HEK293 (cell line): ENCODE measurements around the gene CDC14B.
A peak's percentile ranks its signal among the peaks of the same experiment; 100 is the strongest.

Experiments used
- CTCF ChIA-PET: fragments of 350-600 bp; formaldehyde crosslinking; extraction: SDS; loops from one replicate; lab custom pipeline; 2021; ENCODE audit warnings: antibody characterized with exemption; lab: Yijun Ruan, JAX
- POLR2A ChIA-PET: fragments of 300-600 bp; formaldehyde crosslinking; extraction: SDS; loops from one replicate; lab custom pipeline; 2020; ENCODE audit warnings: antibody characterized with exemption, inconsistent platforms; lab: Yijun Ruan, JAX
- H3K27ac ChIP-seq: fragments of 200-500 bp; sonication (Bioruptor generic); 2 replicates; pipeline ENCODE4 v1.5.1; 2014; ENCODE audit warnings: low read depth, low read length, control low read depth, inconsistent platforms; ENCODE audit errors: extremely low read depth
- H3K36me3 ChIP-seq, 2 experiments: fragments of 200-500 bp in 1 of 2; sonication (Bioruptor generic) in 1 of 2; 1 replicate in 1 of 2; 2 replicates in 1 of 2; pipeline ENCODE4 v1.5.1; 2014 to 2017; ENCODE audit warnings: inconsistent platforms in 2 of 2, low read length in 2 of 2; ENCODE audit not compliant: control insufficient read depth in 2 of 2, insufficient read depth in 1 of 2
- H3K4me1 ChIP-seq: fragments of 200-500 bp; sonication (Bioruptor generic); 2 replicates; pipeline ENCODE4 v1.5.1; 2014; ENCODE audit warnings: mild to moderate bottlenecking, low read length, inconsistent platforms; ENCODE audit not compliant: control insufficient read depth, insufficient read depth
- H3K4me3 ChIP-seq: 2 replicates; pipeline ENCODE4 v1.5.1; 2011; ENCODE audit warnings: low read depth, mild to moderate bottlenecking, control low read depth, low read length, moderate library complexity
- H3K9me3 ChIP-seq: fragments of 200-500 bp; sonication (Bioruptor generic); 2 replicates; pipeline ENCODE4 v1.5.1; 2014; ENCODE audit warnings: low read depth, low read length, inconsistent platforms; ENCODE audit not compliant: control insufficient read depth, insufficient read depth
- KLF1 ChIP-seq: fragments of 450-650 bp; formaldehyde crosslinking; IDR thresholded peaks from 2 replicates; pipeline ENCODE4 v1.5.1; 2016; ENCODE audit warnings: missing biosample characterization, missing genetic modification characterization
- KLF10 ChIP-seq: fragments of 450-650 bp; IDR thresholded peaks from 2 replicates; pipeline ENCODE4 v1.5.1; 2018; ENCODE audit warnings: missing biosample characterization, mild to moderate bottlenecking, missing genetic modification characterization
- PRDM10 ChIP-seq: fragments of 450-650 bp; formaldehyde crosslinking; IDR thresholded peaks from 2 replicates; pipeline ENCODE4 v1.5.1; 2016; ENCODE audit warnings: missing biosample characterization, missing genetic modification characterization
- RBAK ChIP-seq: fragments of 450-650 bp; formaldehyde crosslinking; IDR thresholded peaks from 2 replicates; pipeline ENCODE4 v1.5.1; 2016; ENCODE audit warnings: missing biosample characterization, missing genetic modification characterization
- SP7 ChIP-seq: fragments of 450-650 bp; formaldehyde crosslinking; IDR thresholded peaks from 2 replicates; pipeline ENCODE4 v1.5.1; 2016; ENCODE audit warnings: missing biosample characterization, missing genetic modification characterization
- ZBTB11 ChIP-seq: fragments of 450-650 bp; formaldehyde crosslinking; conservative IDR thresholded peaks from 2 replicates; pipeline ENCODE4 v1.5.1; 2016; ENCODE audit warnings: low read depth, missing biosample characterization, missing genetic modification characterization
- ZBTB20 ChIP-seq: fragments of 450-650 bp; formaldehyde crosslinking; IDR thresholded peaks from 2 replicates; pipeline ENCODE4 v1.5.1; 2016; ENCODE audit warnings: missing biosample characterization, missing genetic modification characterization
- ZNF341 ChIP-seq: fragments of 450-650 bp; formaldehyde crosslinking; IDR thresholded peaks from 2 replicates; pipeline ENCODE4; 2016; ENCODE audit warnings: low read depth, missing biosample characterization, missing genetic modification characterization
- ZNF473 ChIP-seq: fragments of 450-650 bp; formaldehyde crosslinking; IDR thresholded peaks from 2 replicates; pipeline ENCODE4 v1.5.1; 2017; ENCODE audit warnings: missing biosample characterization, missing genetic modification characterization
- ZNF654 ChIP-seq: fragments of 450-650 bp; formaldehyde crosslinking; IDR thresholded peaks from 2 replicates; pipeline ENCODE4 v1.5.1; 2016; ENCODE audit warnings: low read depth, missing biosample characterization, missing genetic modification characterization
- ZNF747 ChIP-seq: fragments of 450-650 bp; formaldehyde crosslinking; IDR thresholded peaks from 2 replicates; pipeline ENCODE4 v1.5.1; 2016; ENCODE audit warnings: missing biosample characterization, missing genetic modification characterization
- ZSCAN30 ChIP-seq: fragments of 450-650 bp; IDR thresholded peaks from 2 replicates; pipeline ENCODE4 v1.5.1; 2018; ENCODE audit warnings: missing biosample characterization, mild to moderate bottlenecking, missing genetic modification characterization, moderate library complexity

CDC14B gene

GRCh38 chr9:96654450-96655197 lies 35.0 kb upstream of the CDC14B start (continued):
- TF ChIP-seq PRDM10 (tag by site-specific recombination) (0 out of 2 replicates have a peak, but pooled peaks have one; percentile 18), ZBTB20 (tag by site-specific recombination) (peak; percentile 70), ZNF341 (tag by site-specific recombination) (peak; percentile 57; the same call in 1 of the 2 replicates), RBAK (tag by site-specific recombination) (no peak), KLF1 (tag by site-specific recombination) (peak; percentile 44), ZNF747 (no peak), KLF10 (0 out of 2 replicates have a peak, but pooled peaks have one; percentile 45), ZBTB11 (tag by site-specific recombination) (0 out of 2 replicates have a peak, but pooled peaks have one; percentile 22)
- TF ChIP-seq, all 188 proteins: peak for 27

- CTCF ChIA-PET, result interaction anchor here (0.6 to 1.0 kb wide), 6 partner anchors 11 to 301 kb away, joined by 3 to 4 read pairs (median 3); partner anchors contain the start of gene HABP4
- no peak for TF ChIP-seq ZSCAN30
- no peak for TF ChIP-seq SP7 (tag by site-specific recombination)
- no peak for TF ChIP-seq ZNF473 (tag by site-specific recombination)
- TF ChIP-seq ZNF654 (tag by site-specific recombination), result peak; percentile 38
- TF ChIP-seq ZBTB11 (tag by site-specific recombination), result no peak
- Histone ChIP-seq H3K27ac (no peak overlapping the region), H3K9me3 (no peaks in the 10 kb centered on the region), H3K4me3 (no peak overlapping the region), H3K36me3 (peaks cover 18 to 36% of the 10 kb centered on the region in 2 experiments), H3K4me1 (no peaks in the 10 kb centered on the region)
- POLR2A ChIA-PET, result no interaction called here
Observed at GRCh38 chr9:96651626-96652025, 32.0 kb upstream of the CDC14B start.
